HG02642 (cell line): Measurements from ENCODE around the gene OR1I1.

Experiments used
- ATAC-seq: cut with Tn5 transposase; IDR thresholded peaks from one replicate; pipeline ENCODE4 v1.9.1; 2021; ENCODE audit warnings: mild to moderate bottlenecking; ENCODE audit not compliant: unreplicated experiment, poor library complexity

Gene OR1I1

DNA sequence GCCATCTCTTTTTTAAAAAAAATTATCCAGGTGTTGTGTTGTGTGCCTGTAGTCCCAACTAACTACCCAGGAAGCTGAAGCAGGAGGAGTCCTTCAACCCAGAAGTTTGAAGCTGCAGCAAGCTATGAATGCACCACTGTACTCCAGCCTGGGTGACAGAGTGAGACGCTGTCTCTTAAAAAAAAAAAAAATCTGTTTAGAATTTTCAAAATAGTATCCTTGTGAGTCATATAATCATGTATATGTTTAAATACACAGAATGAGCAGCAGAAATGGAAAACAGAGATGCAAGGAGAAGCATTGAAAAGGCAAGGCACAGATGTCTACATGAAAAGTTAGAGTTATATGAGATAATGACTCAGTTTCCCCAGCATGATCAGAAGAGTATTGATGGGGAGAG is 56.4 kb downstream of the OR1I1 start:
- ATAC-seq = no peak

DNA sequence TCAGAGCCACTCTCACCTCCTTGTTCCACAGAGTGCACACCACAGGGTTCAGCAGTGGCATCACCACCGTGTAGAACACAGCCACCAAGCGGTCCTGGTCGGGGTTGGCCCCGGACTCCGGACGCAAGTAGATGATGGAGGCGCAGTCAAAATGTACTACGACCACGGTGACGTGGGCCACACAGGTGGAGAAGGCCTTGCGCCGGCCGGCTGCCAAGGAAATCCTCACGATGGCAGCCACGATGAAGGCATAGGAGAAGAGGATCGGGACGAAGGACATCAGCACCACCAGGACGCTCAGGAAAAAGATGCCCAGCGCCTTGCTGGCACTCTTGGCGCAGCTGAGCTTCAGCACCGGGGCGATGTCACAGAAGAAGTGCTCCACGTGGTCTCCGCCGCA is 59.1 kb downstream of the OR1I1 start:
- no peak for ATAC-seq

DNA sequence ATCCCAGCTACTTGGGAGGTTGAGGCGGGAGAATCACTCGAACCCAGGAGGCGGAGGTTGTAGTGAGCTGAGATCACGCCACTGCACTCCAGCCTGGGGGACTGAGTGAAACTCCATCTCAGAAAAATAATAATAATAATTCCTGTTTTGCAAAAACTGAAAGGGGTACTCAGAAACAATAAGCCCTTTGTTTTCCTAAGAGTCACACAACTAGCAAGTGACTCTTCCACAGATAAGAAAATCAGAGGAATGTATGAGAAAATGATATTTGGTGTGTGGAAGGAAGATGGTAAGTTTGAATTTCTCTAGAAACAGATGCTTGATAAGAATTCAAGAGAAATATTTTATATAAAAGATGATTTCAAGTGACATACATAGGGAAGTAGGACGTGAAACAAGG is 60.3 kb downstream of the OR1I1 start:
- no peak for ATAC-seq
